RCC 7860 (cell line): Measurements from ENCODE around the gene FKBP11.
"Not testable (repeated sequence)": the region's sequence is repeated elsewhere in the genome, so short reads cannot be mapped to it uniquely, and the experiment has no call there.

ENCODE experiments used
- DNase-seq: peaks from one replicate; pipeline ENCODE4 v3.0.0-alpha.2; 2015; ENCODE audit warnings: low spot score
- FAIRE-seq: peaks from 2 replicates; lab custom pipeline; 2012; peaks lifted over from hg19 to GRCh38; lab: Jason Lieb, UNC

FKBP11 gene

GRCh38 chr12:48917857-48918537 lies 7.3 kb downstream of the FKBP11 start:
- no peak for FAIRE-seq

GRCh38 chr12:48910196-48910595 lies 15.1 kb downstream of the FKBP11 start:
- no peak for DNase-seq
- no peak for FAIRE-seq

More at GRCh38 chr12:48917857-48918537, 7.3 kb downstream of the FKBP11 start:
- no peak for DNase-seq

DNA sequence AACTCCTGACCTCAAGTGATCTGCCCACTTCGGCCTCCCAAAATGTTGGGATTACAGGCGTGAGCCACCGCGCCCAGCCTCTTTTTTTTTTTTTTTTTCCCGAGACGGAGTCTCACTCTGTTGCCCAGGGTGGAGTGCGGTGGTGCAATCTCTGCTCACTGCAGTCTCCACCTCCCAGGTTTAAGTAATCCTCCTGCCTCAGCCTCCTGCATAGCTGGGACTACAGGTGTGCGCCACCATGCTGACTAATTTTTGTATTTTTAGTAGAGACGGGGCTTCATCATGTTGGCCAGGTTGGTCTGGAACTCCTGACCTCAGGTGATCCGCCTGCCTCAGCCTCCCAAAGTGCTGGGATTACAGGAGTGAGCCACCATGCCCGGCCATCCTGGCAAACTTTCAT lies 15.6 kb downstream of the FKBP11 start:
- not testable (repeated sequence) for FAIRE-seq, DNase-seq

GRCh38 chr12:48907245-48907644 lies 18.0 kb downstream of the FKBP11 start:
- no peak for DNase-seq
- FAIRE-seq = no peak

GRCh38 chr12:48903982-48904411 lies 21.3 kb downstream of the FKBP11 start:
- FAIRE-seq (no peak), DNase-seq (no peak)

DNA sequence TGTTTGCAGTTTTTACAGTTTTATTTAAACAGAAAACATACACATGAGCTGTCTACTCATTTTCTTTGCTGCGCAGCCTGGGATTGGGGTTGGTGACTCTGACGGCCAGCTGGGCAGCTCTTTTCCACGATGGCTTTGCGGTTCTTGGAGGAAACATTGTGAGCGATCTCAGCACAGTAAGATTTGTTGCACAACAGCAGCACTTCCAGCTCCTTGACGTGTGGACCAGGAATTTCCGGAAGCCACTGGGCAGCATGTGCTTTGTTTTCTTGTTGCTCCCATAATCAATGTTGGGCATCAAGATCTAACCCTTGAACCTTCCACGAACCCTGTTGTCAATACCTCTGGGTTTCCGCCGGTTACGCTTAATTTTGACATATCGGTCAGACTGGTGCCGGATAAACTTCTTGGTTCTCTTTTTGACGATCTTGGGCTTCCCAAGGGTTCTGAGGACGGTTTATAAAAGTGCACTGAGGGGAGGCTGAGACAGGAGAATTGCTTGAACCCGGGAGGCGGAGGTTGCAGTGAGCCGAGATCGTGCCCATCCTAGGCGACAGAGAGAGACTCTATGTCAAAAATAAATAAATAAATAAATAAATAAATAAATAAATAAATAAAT lies 21.8 kb downstream of the FKBP11 start:
- FAIRE-seq = no peak
- no peak for DNase-seq

DNA sequence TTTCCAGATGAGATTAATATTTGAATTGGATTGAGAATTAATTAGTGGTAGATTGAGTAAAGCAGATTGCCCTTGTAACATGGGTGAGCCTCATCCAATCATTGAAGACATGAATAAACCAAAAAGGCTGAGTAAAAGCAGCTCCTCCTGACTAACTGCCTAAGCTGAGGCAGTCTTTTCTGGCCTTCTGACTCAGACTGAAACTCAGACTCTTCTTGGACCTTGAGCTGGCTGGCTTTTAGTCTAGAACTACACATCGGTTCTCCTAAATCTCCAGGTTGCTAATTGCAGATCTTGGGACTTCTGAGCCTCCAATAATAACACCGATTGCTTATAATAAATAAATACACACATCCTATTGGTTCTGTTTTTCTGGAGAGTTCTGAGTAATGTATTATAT lies 24.0 kb downstream of the FKBP11 start:
- DNase-seq = no peak

GRCh38 chr12:48899651-48900050 lies 25.6 kb downstream of the FKBP11 start:
- FAIRE-seq (no peak), DNase-seq (no peak)

More for the DNA sequence above, 24.0 kb downstream of the FKBP11 start:
- FAIRE-seq = no peak

DNA sequence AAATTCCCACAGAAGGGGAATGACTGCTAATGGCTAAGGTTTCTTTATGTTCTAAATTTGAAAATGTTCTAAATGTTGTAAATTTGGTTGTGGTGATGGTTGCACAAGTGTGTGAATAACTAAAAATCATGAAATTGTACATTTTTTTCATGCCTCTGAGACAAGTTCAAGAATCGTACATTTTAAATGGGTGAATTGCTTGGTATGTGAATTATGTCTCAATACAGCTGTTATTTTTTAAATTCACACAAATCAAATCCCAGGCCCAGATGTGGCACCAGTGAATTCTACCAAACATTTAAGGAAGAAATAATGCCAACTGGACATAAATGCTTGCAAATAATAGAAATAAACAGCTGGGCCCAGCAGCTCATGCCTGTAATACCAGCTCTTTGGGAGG lies 31.0 kb downstream of the FKBP11 start:
- DNase-seq (no peak), FAIRE-seq (no peak)

GRCh38 chr12:48890657-48891418 lies 34.5 kb downstream of the FKBP11 start:
- peak; percentile 39 for DNase-seq
- no peak for FAIRE-seq

GRCh38 chr12:48889679-48890078 lies 35.6 kb downstream of the FKBP11 start:
- FAIRE-seq = no peak
- no peak for DNase-seq

DNA sequence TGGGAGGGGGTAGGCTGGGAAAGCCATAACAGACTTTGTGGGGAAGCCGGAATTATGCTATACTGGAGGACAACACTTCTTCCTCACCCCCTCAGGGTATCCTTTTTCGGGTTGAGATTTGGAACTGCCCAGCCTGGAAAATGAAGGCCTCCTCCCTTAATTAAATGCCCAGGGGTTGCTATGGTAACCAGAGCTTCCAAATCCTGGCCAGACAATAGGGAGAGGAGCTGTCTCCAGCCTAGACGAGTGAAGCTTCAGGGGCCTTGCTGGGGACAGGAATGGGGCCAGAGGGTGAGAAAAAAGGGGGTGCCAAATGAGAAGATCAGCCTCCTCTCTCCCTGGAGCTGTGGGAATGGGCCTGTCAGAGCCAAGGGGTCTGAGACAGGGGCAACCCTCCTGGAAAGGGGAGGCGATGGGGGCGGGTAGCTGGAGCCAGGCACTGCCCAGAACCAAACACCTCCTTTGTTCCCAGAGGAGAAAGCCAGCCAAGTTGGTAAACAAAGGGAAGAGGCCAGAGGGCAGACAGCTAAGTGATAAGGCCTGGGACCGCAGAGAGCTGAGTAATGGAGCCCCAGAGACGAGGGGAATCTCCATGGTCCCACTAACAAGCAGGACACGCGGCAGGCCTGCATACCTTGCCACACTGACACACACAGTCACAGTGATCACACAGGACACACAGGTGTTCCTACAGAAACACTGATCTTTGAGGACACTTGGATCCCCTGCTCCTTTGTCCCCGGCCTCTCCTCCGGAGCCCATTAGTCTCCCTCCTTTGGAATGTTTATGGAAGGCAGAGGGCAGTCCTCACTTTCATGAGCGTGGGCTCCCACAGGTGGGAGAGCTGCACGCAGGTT lies 41.8 kb downstream of the FKBP11 start:
- DNase-seq (no peak), FAIRE-seq (no peak)

DNA sequence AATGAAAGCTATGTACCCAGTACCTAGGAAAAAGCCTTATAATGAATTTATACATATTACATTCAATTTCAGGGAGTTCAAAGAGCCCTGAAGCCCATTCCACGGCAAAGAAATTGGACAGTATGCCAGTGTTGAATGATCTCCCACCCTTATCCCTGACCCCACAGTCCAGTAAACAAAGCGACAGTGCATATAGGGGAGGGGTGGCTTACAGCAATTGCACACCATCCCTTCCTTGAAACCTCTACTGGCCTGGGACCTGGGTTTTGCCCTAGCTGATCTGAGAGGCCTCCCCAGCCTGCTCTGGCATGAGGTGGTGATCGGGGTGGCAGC lies 42.4 kb downstream of the FKBP11 start:
- FAIRE-seq = no peak
- DNase-seq = no peak

- no peak for DNase-seq
- FAIRE-seq = no peak
Measured at GRCh38 chr12:48882315-48882687, 43.0 kb downstream of the FKBP11 start.

GRCh38 chr12:48881686-48882314 lies 43.5 kb downstream of the FKBP11 start:
- DNase-seq (no peak), FAIRE-seq (no peak)

DNA sequence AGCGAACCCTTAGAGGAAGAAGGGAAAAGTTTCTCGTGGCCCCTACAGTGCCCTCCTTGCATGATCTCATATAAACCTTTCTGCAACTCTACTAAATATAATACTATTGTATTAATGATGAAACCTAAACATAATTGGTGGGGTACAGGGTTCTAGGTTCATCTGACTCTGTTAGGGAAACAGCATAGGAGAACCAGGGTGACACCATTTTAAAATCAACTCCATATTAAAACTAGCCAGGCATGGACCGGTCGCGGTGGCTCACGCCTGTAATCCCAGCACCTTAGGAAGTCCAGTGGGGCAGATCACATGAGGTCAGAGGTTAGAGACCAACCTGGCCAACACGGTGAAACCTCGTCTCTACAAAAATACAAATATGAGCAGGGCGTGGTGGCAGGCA lies 44.6 kb downstream of the FKBP11 start:
- no peak for FAIRE-seq

DNA sequence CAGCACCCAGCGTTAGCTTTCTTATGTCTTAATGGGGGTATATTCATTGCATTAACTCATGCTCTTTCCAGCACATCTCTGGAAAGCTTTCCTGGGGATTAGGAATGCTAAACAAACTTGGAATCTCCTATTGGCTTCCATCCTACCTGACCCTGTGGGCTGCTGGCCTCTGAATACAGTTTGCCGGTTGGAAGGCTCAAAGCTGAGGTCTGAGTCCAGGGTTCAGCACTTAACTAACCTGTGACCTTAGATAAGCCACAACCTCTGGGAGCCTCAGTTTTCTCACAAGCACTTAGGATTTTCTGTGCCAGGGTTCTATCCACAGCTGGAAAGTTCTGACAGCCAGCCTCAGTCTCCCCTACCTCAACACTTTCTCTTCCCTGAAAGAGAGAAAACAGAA lies 46.7 kb downstream of the FKBP11 start:
- no peak for FAIRE-seq
- DNase-seq = no peak

More for the DNA sequence above, 44.6 kb downstream of the FKBP11 start:
- no peak for DNase-seq

DNA sequence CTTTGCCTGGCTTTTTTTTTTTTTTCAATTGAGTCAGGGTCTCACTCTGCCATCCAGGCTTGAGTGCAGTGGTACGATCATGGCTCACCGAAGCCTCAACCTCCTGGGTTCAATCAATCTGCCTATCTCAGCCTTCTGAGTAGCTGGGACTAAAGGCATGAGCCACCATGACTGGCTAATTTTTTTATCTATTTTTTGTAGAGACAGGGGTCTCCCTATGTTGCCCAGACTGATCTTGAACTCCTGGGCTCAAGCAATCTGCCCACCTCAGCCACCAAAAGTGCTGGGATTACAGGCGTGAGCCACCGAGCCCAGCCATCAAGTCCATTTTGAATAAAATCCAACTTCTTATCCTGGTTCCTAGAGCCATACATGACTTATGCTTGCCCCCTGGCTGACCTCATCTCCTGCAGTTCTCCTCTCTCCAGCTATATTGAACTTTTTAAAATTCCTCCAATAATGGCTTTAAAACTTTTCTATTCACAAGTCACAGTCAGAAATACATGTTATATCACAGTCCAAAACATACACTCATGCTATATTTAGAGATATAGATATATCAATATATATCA lies 49.3 kb downstream of the FKBP11 start:
- no peak for DNase-seq
- FAIRE-seq = no peak

- not testable (repeated sequence) for FAIRE-seq, DNase-seq
Measured at GRCh38 chr12:48873534-48873933, 51.8 kb downstream of the FKBP11 start.

GRCh38 chr12:48873096-48873495 lies 52.2 kb downstream of the FKBP11 start:
- DNase-seq (no peak), FAIRE-seq (no peak)
